Hepatocyte (in vitro differentiated cells): ENCODE results near the gene BMP7. TPM values are rescaled to one million over a fixed set of nuclear protein-coding genes. Genes with fewer than 3 reads are reported as not detected.

Experiments
- DNase-seq: peaks from one replicate; pipeline ENCODE4 v3.0.0-alpha.2; 2016; ENCODE audit warnings: low spot score
- H2AFZ ChIP-seq: fragments of 200-600 bp; sonication (generic); 2 replicates; pipeline ENCODE4 v1.6.0; 2016; ENCODE audit warnings: antibody characterized with exemption, mild to moderate bottlenecking
- H3K27ac ChIP-seq: fragments of 200-600 bp; sonication (generic); 2 replicates; pipeline ENCODE4 v1.5.1; 2016; ENCODE audit warnings: mild to moderate bottlenecking
- H3K27me3 ChIP-seq: fragments of 200-600 bp; sonication (generic); 2 replicates; pipeline ENCODE4 v1.6.1; 2016
- H3K36me3 ChIP-seq: fragments of 200-600 bp; sonication (generic); replicated peaks from 2 replicates; pipeline ENCODE4 v1.5.1; 2016; ENCODE audit warnings: low read depth; ENCODE audit not compliant: insufficient read depth
- H3K4me1 ChIP-seq: fragments of 200-600 bp; sonication (generic); 2 replicates; pipeline ENCODE4 v1.5.1; 2016; ENCODE audit warnings: mild to moderate bottlenecking, moderate library complexity; ENCODE audit not compliant: insufficient read depth
- H3K4me2 ChIP-seq: fragments of 200-600 bp; sonication (generic); 2 replicates; pipeline ENCODE4 v1.6.0; 2016
- H3K4me3 ChIP-seq: fragments of 200-600 bp; sonication (generic); 2 replicates; pipeline ENCODE4 v1.5.1; 2016; ENCODE audit warnings: mild to moderate bottlenecking
- H3K79me2 ChIP-seq: fragments of 200-600 bp; sonication (generic); 2 replicates; pipeline ENCODE4 v1.6.0; 2017; ENCODE audit warnings: mild to moderate bottlenecking
- H3K9me2 ChIP-seq: fragments of 200-600 bp; sonication (generic); replicated peaks from 2 replicates; pipeline ENCODE4 v1.6.0; 2017; ENCODE audit warnings: mild to moderate bottlenecking; ENCODE audit not compliant: insufficient read depth
- H3K9me3 ChIP-seq: fragments of 200-600 bp; sonication (generic); 2 replicates; pipeline ENCODE4 v1.5.1; 2016; ENCODE audit warnings: low read depth, mild to moderate bottlenecking
- H4K20me1 ChIP-seq: fragments of 200-600 bp; sonication (generic); 2 replicates; pipeline ENCODE4 v1.6.0; 2016; ENCODE audit warnings: mild to moderate bottlenecking; ENCODE audit not compliant: insufficient read depth, poor library complexity, severe bottlenecking
- CTCF ChIP-seq: fragments of 200-600 bp; sonication (generic); IDR thresholded peaks from 2 replicates; pipeline ENCODE4 v1.5.1; 2016; ENCODE audit warnings: antibody characterized with exemption, mild to moderate bottlenecking; ENCODE audit not compliant: poor library complexity
- EZH2 ChIP-seq: fragments of 200-600 bp; sonication (generic); IDR thresholded peaks from 2 replicates; pipeline ENCODE4 v1.6.1; 2016; ENCODE audit warnings: antibody characterized with exemption, mild to moderate bottlenecking, borderline replicate concordance
- EZH2phosphoT487 ChIP-seq: fragments of 200-600 bp; sonication (generic); IDR thresholded peaks from one replicate; pipeline ENCODE4 v1.6.1; 2018; ENCODE audit warnings: antibody characterized with exemption, mild to moderate bottlenecking, low read depth, moderate library complexity; ENCODE audit not compliant: unreplicated experiment, severe bottlenecking
- WGBS: methylation state at CpG from one replicate; pipeline ENCODE4 v1.1.6; 2016; ENCODE audit warnings: low lambda C conversion rate; ENCODE audit errors: missing lambda C conversion rate; 5-methylcytosine and 5-hydroxymethylcytosine counted together
- polyA plus RNA-seq: library from polyadenylated mRNA; unstranded; fragments of >200 nt; fragmentation: Nextera tagmentation; extraction: Ambion mirVana; gene quantifications from 2 replicates; pipeline ENCODE4 v1.2.1, GENCODE V29; 2016
- total RNA-seq: library from RNA; depleted of rRNA; stranded (reverse); fragments of >200 nt; gene quantifications from 2 replicates; pipeline ENCODE4 v1.2.3, GENCODE V29; 2014

Gene BMP7
- total RNA-seq (12.8 and 14.8 TPM in 2 replicates), polyA plus RNA-seq (9.1 and 11.4 TPM in 2 replicates)

- Histone ChIP-seq H3K9me3 (no peaks in the 10 kb centered on the region), H3K27ac (peak within 1 kb of the TSS; percentile 10), H2AFZ (peak within 1 kb of the TSS; percentile 81), H3K36me3 (no peaks in the 10 kb centered on the region), H3K79me2 (peaks cover 12% of the 10 kb centered on the region), H3K4me1 (peaks cover 36% of the 10 kb centered on the region), H3K4me2 (peak within 1 kb of the TSS; percentile 88), H3K9me2 (no peaks in the 10 kb centered on the region), H3K4me3 (peak within 1 kb of the TSS; percentile 82), H3K27me3 (peaks cover 26% of the 10 kb centered on the region), H4K20me1 (no peaks in the 10 kb centered on the region)
- peak; percentile 62 for DNase-seq
- WGBS: 1% methylated on average over 60 of the region's 84 CpGs
- no peak for TF ChIP-seq EZH2phosphoT487
Measured at GRCh38 chr20:57266291-57267157, at the start of gene BMP7. BMP7 (minus strand) TSS chr20:57266641; CDS start chr20:57266122, 519 bp downstream.

- Histone ChIP-seq H3K27me3 (no peaks in the 10 kb centered on the region), H3K4me3 (no peak overlapping the region)
- TF ChIP-seq EZH2 (no peak), CTCF (no peak), EZH2phosphoT487 (no peak)
Measured at GRCh38 chr20:57315976-57316480, 49.6 kb upstream of the BMP7 start.

DNA sequence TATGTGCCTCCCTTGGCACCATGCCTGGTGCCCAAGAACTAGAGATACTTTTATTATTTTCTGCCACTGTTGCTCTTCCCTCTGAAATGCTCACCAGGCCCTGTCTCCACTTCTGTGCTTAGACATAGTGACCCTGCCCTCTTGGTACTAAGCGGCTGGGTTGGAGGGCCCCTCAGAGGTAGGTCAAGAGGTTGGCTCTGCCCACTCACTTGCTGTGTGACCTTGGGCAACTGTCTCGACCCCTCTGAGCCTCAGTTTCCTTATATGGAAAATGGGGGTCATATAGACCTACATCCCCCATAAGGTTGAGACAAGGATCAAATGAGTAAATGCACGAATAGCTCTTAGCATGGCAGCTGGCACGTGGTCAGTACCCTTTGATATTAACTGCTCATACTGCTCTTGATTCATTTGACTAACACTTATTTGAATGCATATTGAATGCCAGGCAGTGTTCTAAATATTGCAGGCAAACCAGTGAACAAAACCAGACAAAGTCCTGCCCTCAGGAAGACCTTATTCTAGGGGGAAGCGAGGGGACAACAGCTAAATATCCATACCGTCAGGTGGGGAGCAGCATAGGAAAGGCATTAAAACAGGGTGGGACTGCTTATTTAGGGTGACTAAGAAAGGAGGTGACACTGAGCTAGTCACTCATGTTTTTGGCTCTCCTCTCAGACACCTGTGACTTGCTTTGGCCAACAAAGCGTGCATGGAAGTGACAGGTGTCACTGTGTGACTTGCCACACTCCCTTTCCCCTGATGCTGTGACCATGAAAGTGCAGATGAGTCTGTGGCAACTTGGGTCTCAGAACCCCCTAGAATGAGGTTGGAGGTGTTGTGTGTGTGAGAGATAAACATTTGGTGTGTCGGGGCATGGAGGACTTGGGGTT lies 48.9 kb upstream of the BMP7 start:
- Histone ChIP-seq H3K27me3 (no peaks in the 10 kb centered on the region), H3K79me2 (no peaks in the 10 kb centered on the region), H3K4me2 (no peak overlapping the region), H4K20me1 (no peaks in the 10 kb centered on the region), H3K9me3 (no peaks in the 10 kb centered on the region), H2AFZ (no peak overlapping the region), H3K27ac (no peak overlapping the region), H3K4me1 (no peaks in the 10 kb centered on the region), H3K9me2 (no peaks in the 10 kb centered on the region), H3K36me3 (no peaks in the 10 kb centered on the region), H3K4me3 (no peak overlapping the region)
- TF ChIP-seq CTCF: no peak
- TF ChIP-seq EZH2phosphoT487: no peak
- TF ChIP-seq EZH2: no peak
- no peak for DNase-seq
- WGBS: 90% methylated on average over 8 of the region's 8 CpGs

More at GRCh38 chr20:57315976-57316480, 49.6 kb upstream of the BMP7 start:
- Histone ChIP-seq H3K27ac (no peak overlapping the region), H3K9me2 (no peaks in the 10 kb centered on the region), H3K4me1 (no peaks in the 10 kb centered on the region), H3K4me2 (no peak overlapping the region), H3K36me3 (no peaks in the 10 kb centered on the region), H2AFZ (no peak overlapping the region), H3K9me3 (no peaks in the 10 kb centered on the region), H4K20me1 (no peaks in the 10 kb centered on the region), H3K79me2 (no peaks in the 10 kb centered on the region)
- no peak for DNase-seq
- WGBS: 89% methylated on average over 6 of the region's 8 CpGs
